ENCODE results near the gene GLDN.

DNA sequence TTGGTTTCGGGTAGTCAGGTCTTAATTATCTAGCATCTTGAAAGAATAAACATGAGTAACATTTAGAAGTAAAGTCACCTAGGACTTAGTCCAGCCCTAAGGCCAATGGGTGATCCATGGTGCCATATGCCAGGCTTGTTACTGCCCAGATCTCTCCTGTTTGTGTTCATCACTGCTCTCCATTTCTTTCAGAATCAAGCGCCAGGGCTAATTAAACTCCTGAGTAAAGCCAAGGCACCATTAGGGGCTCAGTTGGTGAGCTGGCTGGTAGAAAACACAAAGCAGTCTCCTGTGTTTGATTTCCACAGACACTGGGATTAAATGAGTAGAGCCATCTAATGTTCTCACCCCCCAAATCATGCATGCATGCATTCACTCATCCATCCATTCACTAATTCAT lies 14.4 kb upstream of the GLDN start:
- no peak for TF ChIP-seq POLR2AphosphoS5 (IDR thresholded peaks at IDR 0.05)
- no peak for TF ChIP-seq POLR2A (IDR thresholded peaks at IDR 0.05)

Measured in sigmoid colon (tissue), 4 donors.